ENCODE measurements around the gene KCNK1.
"Not testable (repeated sequence)": the region's sequence is repeated elsewhere in the genome, so short reads cannot be mapped to it uniquely, and the experiment has no call there.

Gene KCNK1

DNA sequence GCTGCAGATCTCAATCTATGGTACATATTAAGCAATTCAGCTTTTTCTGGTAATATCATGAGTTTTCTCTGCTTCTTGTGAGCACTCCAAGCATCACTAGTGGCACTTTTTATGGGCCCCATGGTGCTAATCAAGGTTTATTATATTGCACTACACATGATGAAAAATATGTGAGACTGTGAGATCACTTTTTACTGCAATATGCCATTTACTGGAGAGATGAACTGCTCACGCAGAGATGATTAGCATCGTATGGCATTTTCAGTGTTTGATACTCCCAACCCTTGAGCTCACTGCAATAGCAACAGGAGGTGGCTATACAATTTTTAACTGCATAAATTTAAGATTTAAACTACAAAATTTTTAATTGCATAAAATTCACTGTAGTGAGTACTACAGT is 8.7 kb upstream of the KCNK1 start:
- H3K4me3 ChIP-seq (ENCODE audit: low read depth, low read length), result no peak overlapping the region
- TF ChIP-seq, protein P1, sequence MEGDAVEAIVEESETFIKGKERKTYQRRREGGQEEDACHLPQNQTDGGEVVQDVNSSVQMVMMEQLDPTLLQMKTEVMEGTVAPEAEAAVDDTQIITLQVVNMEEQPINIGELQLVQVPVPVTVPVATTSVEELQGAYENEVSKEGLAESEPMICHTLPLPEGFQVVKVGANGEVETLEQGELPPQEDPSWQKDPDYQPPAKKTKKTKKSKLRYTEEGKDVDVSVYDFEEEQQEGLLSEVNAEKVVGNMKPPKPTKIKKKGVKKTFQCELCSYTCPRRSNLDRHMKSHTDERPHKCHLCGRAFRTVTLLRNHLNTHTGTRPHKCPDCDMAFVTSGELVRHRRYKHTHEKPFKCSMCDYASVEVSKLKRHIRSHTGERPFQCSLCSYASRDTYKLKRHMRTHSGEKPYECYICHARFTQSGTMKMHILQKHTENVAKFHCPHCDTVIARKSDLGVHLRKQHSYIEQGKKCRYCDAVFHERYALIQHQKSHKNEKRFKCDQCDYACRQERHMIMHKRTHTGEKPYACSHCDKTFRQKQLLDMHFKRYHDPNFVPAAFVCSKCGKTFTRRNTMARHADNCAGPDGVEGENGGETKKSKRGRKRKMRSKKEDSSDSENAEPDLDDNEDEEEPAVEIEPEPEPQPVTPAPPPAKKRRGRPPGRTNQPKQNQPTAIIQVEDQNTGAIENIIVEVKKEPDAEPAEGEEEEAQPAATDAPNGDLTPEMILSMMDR (IDR thresholded peaks at IDR 0.05; ENCODE audit: control insufficient read depth, extremely low read depth, insufficient read depth), result no peak
- no peak for DNase-seq (ENCODE audit: low read depth)

DNA sequence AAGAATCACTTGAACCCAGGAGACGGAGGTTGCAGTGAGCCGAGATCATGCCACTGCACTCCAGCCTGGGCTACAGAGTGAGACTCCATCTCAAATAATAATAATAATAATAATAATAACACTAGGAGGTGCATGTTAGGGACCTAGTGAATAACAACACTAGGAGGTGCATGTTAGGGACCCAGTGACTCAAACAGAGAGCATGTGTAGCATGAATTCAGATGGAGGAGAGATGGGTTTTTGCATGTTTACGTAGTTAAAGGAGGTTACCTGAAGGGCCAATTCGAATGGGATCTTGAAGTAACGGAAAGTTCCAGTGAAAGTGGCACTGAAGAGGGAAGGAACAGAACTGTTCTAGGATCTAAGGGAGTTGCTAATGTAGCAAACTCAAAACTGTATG is 7.1 kb upstream of the KCNK1 start:
- H3K4me3 ChIP-seq (ENCODE audit: low read depth, low read length), result no peak overlapping the region
- no peak for DNase-seq (ENCODE audit: low read depth)
- TF ChIP-seq, protein P1 (IDR thresholded peaks at IDR 0.05; ENCODE audit: control insufficient read depth, extremely low read depth, insufficient read depth), result no peak

DNA sequence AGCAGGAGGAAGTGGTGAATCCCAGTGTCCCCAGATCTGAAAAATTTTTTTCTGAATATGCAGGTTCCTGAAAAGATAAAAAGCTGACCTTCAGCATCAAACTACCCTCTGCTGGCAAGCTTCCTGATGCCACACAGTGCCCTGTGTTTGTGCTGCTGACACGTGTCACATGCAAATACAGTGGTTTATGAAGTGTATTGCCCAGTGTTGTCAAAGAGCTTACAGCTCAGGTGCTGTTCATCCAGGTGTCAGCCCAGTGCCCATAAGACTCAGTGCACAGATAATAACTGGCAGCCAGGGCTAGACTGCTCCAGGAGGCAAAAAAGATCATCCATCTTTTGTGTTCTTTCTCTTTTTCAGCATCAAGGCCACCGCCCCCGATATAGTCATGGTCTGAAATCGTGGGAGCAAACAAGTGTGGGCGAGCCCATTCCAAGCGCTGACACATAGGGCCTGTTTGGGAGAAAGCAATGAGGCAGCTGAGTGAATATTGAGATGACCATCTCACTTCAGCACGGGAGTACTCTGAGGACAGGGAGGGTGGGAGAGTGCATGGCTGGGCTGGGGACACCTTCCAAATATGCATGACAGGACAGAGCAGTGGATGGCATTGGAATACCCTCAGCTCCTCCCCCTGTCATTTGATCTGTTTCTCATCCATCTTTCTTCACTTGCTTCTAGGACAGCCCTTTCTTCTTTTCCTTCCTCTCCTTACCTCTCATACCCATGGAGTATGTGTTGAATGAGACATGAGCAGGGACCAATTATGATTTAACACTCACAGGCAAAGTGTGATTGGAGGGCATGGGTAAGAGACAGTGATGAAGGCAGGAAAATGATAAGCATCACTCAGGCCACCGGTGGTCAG is 6.4 kb upstream of the KCNK1 start:
- TF ChIP-seq, protein P1 (IDR thresholded peaks at IDR 0.05; ENCODE audit: control insufficient read depth, extremely low read depth, insufficient read depth), result no peak
- no peak for DNase-seq (ENCODE audit: low read depth)
- no peak overlapping the region for H3K4me3 ChIP-seq (ENCODE audit: low read depth, low read length)

DNA sequence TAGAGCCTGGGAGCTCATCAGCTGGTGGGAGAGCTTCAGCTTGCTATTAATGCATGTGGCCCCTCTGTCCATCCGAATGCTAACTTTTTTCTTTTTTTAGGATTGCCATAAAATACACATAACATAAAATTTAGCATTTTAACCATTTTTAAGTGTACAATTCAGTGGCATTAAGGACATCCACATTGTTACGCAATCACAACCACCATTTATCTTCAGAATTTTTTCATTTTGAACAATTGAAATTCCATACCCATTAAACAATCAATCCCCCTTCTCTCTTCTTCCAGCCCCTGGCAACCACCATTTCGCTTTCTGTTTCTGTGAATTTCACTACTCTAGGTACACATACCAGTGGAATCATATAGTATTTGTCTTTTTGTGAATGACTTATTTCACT is 4.9 kb upstream of the KCNK1 start:
- TF ChIP-seq, protein P1 (IDR thresholded peaks at IDR 0.05; ENCODE audit: control insufficient read depth, extremely low read depth, insufficient read depth), result no peak
- H3K4me3 ChIP-seq (ENCODE audit: low read depth, low read length), result no peak overlapping the region
- DNase-seq (ENCODE audit: low read depth), result no peak

DNA sequence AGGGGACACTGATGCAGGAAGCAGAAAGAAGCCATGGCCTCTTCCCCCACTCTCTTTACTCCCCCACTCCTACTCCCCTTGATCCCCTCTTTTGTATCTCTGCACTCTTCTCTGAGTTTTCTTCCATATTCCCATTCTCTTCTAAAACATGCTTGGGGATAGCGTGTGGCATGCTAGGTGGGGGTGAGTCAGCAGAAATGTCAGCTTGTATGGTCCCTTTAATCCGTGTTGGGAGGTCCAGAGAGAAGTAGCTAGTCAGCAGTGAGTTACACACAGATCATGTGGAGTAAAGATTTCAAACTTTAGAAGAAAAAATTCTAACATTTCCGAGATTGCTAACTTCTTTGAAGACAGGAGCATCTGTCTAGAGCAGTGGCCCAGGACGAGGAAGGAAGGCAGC is 4.0 kb upstream of the KCNK1 start:
- H3K4me3 ChIP-seq (ENCODE audit: low read depth, low read length), result no peak overlapping the region
- DNase-seq (ENCODE audit: low read depth), result no peak
- TF ChIP-seq, protein P1 (IDR thresholded peaks at IDR 0.05; ENCODE audit: control insufficient read depth, extremely low read depth, insufficient read depth), result no peak

DNA sequence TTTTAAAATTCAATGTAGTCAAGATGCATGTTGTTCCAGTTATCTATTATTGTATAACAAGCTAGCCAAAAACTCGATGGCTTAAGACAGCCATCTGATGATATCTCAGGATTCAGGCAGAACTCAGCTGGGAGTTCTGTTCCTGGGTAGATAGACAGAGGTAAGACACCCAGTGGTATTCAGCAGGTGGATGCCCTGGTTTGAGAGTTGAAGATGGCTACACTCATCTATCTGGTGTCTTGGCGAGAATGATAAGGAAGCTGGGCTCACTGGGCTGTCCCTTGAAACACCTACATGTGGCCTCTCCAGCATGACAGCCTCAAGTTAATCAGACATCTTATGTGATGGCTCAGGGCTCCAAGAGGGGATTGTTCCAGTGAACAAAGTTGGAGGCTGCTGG is 3.3 kb upstream of the KCNK1 start:
- TF ChIP-seq, protein P1 (IDR thresholded peaks at IDR 0.05; ENCODE audit: control insufficient read depth, extremely low read depth, insufficient read depth), result no peak
- DNase-seq (ENCODE audit: low read depth), result no peak
- H3K4me3 ChIP-seq (ENCODE audit: low read depth, low read length), result no peak overlapping the region

DNA sequence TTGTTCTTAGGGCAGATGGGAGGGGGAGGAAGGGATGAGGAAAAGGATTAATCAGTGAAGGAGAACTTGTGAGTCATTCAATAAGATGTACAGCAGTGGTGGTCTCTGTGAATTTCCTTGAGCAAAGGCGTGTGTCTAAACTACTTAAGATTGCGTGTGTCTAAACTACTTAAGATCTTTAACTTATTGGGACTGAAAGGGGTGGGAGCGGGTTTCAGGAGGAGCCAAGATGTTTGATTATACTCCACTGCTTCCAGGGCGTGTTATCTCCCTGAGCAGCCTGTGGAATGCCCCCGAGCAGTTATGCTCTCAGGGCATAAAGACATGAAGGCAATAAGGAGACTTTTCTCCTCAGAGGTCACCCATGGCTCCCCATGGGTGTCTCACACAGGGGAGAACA is 2.5 kb upstream of the KCNK1 start:
- H3K4me3 ChIP-seq (ENCODE audit: low read depth, low read length); DNase-seq (ENCODE audit: low read depth): not testable (repeated sequence)

Measured in LNCaP clone FGC (cell line).